HG03442 (cell line): Measurements from ENCODE around the gene ZRANB3.
"Not testable (repeated sequence)": the region's sequence is repeated elsewhere in the genome, so short reads cannot be mapped to it uniquely, and the experiment has no call there.

ENCODE experiments used
- ATAC-seq: cut with Tn5 transposase; IDR thresholded peaks from one replicate; pipeline ENCODE4 v1.9.1; 2021; ENCODE audit warnings: mild to moderate bottlenecking, moderate library complexity; ENCODE audit not compliant: unreplicated experiment

ZRANB3 gene

DNA sequence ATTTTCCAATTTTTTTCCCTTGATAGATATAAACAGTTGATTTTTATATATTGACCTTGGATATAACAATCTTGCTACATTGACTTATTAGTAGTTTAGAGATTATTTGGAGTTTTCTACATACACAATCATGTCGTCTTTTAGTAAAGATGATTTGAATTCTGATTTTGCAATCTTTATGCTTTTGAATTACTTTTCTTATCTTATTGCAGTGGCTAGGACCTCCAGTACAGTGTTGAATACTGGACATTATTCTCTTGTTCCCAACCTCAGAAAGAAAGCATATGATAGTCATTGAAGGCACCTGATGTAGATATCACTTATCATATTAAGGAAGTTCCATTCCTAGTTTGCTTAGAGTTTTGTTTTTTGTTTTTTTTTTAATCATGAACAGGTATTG, 388.7 kb downstream of the ZRANB3 start:
- ATAC-seq, result no peak

DNA sequence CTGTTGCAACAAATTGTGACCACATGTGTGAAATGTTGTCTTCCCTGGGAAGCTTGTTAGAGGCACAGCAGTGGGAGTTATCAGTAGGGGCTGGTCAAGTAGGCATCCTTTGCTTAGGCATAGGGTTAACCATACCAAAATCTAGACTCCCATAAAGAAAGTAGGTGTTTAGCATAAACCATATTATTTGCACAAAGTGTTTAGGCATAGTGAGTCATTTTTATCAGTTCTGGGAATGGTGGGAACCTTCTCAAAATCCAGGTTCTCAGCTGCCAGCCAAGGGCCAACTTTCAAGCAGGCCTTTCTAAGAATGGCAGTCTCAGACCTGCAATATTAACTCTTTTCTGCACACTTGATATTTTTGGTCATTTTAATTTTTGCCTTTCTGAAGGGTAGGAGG, 390.4 kb downstream of the ZRANB3 start:
- no peak for ATAC-seq

DNA sequence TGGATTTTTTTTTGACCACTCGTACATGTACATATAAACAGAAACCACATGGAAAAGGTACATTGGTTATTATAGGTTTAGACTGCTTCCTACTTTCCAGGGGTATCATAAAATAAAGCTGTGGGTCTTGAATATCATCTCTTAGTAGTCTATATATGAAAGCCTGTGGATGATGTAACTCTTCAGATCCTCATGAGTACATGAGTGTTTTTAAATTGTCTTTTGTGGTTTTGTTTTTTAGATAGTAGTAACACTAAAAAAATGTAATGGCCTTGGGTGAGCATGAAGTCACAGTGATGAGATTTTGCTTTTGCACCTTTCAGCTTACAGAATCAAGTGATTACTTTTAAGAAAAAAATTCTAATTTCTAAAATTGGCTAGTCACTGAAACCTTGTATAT, 398.7 kb downstream of the ZRANB3 start:
- no peak for ATAC-seq

DNA sequence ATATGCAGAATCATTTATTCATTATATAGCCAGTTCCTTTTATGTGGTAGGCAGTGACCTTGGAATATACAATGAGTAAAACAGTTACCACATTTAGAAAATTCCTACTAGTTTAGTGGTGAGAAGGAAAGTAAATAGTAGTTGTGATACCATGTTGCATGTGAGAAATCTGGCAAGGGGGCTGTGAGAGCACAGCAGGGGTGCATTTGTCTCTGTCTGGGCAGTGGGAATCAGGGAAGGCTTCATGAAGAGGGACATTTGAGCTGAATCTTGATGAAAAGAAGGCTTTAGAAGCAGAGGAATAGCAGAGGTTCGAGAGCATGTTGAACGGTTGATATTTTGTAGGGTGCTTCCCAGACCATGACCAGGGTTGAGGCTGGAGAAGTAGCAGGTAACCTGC, 400.3 kb downstream of the ZRANB3 start:
- ATAC-seq, result no peak

DNA sequence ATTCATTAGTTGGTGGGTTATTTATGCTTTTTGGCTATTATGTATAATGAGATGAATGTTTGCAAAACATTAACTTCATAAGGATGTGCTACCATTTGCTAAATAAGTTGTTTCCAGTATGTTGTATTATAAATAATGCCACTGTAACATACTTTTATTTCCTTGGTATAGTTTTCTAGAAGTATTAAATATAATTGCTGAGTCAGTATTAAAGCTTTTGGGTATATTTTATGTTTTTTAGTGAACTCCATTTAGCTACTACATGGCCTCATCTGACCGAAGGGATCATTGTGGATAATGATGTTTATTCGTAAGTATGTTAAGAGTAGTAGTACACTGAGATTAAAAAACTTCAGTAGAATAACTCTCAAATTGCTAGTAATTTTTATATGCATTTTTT, 405.1 kb downstream of the ZRANB3 start:
- no peak for ATAC-seq

DNA sequence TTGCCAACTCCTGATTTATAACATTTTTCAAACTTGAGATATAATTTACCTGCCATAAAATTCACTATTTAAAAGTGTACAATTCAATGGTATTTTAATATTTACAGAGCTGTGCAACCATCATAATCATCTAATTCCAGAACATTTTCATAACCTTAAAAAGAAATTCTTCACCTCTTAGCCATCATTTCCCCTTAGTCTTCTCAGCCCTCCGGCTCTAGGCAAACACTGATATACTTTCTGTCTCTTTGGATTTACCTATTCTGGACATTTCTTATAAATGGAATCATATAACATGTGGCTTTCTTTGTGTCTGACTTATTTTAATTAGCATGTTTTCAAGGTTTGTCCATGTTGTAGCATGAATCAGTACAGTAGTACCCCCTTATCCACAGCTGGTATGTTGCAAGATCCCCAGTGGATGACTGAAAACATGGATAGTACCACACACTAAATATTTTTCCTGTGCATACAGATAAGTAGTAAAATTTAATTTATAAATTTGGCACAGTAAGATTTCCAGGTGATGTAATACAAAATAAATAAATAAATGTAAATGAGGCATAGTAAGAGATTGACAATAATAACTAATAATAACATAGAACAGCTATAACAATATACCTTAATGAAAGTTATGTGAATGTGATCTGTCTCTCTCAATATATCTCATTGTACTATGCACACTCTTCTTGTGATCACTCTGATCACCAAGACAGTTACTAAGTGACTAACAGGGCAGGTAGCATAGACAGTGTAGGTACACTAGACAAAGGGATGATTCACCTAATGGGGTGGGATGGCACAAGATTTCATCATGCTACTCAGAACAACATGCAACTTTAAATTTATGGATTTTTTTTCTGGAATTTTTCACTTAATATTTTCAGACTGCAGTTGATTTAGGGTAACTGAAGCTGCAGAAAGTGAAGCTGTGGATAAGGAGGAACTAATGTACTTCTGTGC, 405.8 kb downstream of the ZRANB3 start:
- no peak for ATAC-seq

DNA sequence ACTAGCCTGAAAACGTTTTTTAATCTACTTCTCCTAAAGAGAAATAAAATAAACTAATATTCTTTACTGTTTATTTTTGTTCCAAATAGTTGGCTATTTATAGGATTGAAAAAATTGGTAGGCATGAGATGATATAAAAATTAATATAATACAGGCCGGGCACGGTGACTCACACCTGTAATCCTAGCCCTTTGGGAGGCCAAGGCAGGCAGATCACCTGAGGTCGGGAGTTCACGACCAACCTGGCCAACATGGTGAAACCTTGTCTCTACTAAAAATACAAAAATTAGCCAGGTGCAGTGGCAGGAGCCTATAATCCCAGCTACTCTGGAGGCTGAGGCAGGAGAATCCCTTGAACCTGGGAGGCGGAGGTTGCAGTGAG, 409.4 kb downstream of the ZRANB3 start:
- not testable (repeated sequence) for ATAC-seq

DNA sequence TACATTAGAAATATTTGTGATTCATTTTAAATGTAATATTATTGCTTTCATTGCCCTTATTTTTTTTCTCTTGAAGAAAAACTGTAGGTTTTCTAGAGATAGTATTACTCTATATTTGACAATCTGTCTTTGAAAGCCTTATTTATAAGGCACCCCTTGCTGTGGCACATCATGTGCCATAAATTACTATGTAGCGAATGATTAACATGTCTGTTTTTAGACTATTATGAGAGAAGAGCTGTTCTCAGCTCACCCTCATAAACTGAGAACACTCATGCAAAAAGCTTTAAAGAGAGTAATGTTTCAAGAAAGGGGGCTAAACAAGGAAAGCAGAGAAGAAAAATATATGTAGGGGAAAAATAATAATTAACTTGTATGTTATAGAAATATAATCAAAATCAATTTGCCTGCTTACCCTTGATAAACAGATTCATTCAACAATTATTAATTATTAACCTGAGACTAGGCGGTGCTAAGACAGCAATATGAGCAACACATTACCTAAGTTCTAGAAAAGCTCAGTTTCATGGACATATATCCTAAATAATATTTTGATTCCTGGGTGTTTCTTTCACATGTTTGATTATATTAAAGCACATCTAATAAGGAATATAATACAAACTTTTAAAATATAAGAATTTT, 409.9 kb downstream of the ZRANB3 start:
- no peak for ATAC-seq

DNA sequence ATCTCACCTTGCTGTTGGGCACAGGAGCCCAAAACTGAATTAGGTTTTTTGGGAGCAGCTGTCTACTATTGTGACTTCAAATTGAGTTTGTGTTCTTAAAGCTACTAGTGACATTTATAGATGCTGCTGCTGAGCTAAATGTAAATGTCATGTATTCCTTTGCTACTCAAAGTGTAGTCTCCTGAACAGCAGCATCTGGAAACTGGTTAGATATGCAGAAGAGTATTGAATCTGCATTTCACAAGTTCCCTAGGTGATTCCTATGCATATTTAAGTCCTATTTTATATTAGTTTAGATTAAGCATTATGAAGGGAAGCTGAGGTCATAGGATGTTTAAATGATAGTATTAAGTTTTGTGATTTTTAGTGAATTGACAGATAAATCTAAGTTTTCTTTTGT, 411.4 kb downstream of the ZRANB3 start:
- no peak for ATAC-seq

DNA sequence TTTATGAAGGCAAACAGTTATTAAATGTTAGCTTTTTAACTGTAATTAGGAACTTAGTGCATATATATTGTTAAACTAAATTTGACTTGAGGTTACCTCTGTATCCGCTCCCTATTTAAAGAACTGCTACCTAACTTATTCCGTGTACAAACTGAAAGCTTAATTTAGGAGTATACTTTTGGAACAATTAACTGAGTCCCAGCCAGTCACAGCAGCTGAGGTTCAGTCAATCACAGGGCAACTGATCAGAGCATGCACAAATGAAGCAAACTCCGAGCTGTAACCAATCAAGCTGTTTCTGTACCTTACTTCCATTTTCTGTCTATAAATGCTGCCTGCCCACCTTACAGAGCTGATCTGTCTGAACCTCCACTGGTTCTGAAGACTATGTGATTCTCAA, 417.7 kb downstream of the ZRANB3 start:
- ATAC-seq, result no peak

DNA sequence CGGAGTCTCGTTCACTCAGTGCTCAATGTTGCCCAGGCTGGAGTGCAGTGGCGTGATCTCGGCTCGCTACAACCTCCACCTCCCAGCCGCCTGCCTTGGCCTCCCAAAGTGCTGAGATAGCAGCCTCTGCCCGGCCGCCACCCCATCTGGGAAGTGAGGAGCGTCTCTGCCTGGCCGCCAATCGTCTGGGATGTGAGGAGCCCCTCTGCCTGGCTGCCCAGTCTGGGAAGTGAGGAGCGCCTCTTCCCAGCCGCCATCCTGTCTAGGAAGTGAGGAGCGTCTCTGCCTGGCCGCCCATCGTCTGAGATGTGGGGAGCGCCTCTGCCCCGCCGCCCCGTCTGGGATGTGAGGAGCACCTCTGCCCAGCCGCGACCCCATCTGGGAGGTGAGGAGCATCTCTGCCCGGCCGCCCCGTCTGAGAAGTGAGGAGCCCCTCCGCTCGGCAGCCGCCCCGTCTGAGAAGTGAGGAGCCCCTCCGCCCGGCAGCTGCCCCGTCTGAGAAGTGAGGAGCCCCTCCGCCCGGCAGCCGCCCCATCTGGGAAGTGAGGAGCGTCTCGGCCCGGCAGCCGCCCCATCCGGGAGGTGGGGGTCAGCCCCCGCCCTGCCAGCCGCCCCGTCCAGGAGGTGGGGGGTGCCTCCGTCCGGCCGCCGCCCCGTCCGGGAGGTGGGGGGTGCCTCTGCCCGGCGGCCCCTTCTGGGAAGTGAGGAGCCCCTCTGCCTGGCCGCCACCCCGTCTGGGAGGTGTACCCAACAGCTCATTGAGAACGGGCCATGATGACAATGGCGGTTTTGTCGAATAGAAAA, 425.3 kb downstream of the ZRANB3 start:
- ATAC-seq, result not testable (repeated sequence)

DNA sequence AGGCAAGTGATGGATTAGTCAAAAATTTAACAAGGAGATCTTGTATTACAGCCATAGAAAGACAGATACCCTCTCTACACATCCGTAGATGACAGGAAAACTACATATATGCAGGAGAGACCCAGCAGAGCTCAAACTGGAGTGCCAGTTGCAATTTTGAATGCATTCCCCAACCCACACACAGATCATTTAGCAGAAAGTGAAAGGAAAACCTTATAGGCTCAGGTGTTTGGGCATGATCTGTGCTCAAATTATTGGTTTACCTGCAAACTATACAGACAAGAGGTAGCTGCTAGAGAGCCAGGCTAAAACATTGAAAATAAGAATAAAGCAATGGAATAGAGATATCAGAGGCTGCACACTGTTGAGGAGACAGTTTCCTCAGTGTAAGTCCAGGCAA, 427.2 kb downstream of the ZRANB3 start:
- ATAC-seq, result no peak

DNA sequence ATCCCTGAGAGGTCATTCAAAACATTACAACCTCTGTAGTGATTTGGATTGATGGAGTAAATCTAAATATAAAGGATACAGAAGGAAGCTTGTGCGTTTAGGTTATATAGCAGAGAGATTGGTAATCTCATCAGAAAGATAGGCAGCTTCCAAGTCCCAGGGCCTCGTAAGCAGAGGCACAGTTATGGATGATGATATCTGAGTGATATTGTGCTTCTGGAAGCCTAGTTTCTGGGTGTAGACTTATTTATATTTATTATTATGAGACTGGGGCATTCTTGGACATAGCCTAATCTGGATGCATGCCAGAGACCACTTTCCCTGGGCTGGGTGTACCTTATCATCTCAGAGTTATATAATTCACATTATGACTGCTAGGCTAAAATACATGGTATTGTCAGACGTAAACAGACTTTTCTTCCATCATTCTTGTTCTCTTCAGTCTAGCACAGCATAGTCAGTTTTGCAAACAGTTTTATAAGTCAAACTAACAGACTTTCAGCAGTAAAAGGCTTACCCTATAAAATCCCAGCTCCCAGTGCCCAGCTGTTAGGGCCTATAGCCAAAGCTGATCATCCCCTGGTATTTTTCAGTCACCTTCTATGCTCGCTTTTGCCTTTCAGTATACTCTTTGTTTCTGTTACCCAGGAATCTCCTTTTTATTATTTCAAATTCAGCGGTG, 431.1 kb downstream of the ZRANB3 start:
- no peak for ATAC-seq

DNA sequence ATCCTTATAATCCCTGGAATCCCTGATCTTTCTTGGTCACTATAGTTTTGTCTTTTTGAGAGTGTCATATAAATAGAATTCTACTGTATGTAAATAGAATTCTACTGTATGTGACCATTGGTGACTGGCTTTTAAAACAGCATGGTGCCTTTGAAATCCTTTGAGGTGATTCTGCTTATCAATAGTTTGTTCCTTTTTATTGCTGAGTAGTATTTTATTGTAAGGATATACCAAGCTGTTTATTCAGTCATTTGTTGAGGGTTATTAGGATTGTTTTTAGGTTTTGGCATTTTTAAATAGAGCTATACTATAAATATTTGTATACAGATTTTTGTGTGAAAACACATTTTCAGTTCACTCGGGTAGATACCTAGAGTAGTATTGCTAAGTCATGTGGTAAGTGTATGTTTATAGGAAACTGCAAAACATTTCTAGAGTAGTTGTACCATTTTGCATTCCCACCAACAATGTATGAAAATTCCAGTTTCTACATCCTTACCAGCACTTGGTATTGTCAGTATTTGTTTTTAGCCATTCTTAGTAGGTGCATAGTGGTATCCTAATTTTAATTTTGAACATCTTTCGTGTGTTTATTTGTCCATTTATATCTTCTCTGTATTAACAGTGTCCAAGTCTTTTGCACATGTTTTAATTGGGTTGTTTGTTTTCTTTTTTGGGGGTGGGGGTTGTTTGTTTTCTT, 433.3 kb downstream of the ZRANB3 start:
- ATAC-seq, result no peak

DNA sequence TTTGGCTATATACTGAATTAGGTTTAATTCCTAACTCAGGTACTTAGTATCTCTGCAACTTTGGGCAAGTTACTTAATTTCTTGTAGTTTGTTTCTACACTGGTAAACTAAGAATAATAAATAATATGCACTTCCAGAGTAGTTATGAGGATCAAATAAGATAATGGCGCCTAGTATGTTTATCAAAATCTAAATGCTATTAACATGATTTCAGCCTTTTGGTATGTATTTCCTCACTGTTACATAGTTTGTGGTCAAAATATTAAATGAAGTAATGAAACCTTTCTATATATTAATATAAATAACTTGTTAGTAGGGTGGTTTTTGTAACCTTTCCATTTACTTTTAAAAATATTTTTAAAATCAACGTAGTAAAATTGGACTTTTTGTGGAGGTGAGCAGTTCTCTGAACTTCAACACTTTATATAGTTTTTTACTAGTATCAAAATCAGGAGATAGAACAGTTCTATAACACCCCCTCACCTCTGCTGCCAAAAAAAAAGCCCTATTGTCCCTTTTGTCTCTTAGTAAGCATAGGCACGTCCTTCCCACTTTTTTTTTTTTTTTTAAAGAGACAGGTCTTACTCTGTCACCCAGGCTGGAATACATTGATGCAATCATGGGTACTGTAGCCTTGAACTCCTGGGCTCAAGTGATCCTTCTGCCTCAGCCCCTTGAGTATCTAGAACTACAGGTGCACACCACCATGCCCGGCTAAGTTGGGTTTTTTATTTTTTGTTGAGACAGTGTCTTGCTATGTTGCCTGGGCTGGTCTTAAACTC, 434.2 kb downstream of the ZRANB3 start:
- ATAC-seq, result no peak

DNA sequence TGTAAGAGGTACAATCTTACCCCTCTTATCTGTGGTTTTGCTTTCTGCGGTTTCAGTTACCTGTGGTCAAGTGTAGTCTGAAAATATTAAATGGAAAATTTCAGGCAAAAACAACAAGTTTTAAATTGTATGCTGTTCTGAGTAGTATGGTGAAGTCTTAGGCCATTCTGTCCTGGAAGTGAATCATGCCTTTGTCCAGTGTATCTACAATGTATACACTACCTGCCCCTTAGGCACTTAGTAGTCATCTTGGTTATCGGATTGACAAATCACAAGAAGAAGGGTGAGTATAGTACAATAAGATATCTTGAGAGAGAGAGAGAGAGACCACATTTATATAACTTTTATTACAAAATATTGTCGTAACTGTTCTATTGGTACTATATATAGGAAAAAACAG, 435.4 kb downstream of the ZRANB3 start:
- ATAC-seq, result no peak

DNA sequence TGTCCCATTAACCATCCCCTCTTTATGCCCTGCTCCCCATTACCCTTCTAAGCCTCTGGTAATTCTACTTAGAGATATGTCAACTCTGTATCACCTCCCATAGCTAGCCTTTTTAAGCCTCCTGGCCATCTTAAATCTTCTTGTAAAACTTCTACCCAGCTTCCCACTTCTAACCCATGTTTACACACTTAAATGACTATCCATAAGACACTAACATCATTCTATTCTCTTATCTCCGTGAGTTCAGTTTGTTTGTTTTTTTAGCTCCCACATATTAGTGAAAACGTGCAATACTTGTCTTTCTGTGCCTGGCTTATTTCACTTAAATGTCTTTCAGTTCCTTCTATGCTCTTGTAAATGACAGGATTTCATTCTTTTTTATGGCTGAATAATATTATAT, 436.5 kb downstream of the ZRANB3 start:
- ATAC-seq, result no peak

DNA sequence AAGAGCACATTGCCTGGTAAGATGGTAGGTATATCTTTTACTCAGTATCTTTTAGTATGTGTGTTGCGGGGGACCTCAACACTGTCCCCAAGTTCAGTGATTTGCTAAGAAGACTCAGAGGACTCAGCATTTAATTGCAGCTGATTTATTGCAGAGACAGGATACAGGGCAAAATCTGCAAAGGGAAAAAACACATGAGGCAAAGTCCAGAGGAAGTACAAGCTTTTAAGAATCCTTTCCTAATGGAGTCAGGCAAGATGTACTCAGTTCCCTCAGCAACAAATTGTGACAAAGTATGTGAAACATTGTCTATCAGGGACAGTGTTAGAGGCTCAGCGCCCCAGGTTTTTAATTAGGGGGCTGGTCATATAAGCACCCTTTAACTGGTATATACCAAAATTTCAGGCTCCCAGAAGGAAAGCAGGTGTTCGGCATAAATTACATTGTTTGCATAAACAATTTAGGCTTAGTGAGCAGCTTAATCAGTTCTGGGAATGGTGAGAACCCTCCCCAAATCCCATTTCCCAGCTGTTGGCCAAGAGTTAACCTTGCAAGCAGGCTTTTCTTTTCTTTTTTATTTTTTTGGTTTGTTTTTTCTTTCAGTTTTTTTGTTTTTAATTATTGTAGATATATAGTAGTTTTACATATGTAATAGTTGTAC, 437.2 kb downstream of the ZRANB3 start:
- no peak for ATAC-seq

DNA sequence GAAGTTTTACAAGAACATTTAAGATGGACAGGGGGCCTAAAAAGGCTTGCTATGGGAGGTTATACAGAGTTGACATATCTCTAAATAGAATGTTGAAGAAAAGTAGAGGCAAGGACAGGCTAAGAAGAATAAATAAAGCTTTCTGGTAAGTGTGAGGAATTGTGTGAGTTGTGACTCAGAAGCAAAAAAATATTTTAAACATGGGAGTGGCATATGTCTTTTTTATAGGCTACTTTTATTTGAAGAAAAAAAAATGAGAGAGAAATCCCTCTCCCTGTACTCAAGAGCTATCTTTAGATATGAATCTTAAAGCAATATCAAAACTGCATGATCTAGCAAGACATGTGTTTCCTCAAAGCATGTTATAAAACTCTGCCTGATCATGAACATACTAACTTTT, 437.8 kb downstream of the ZRANB3 start:
- ATAC-seq, result no peak
